GM21529 (cell line): ENCODE results near the gene TGM2.
"Not testable (repeated sequence)": the region's sequence is repeated elsewhere in the genome, so short reads cannot be mapped to it uniquely, and the experiment has no call there.

Experiments used
- ATAC-seq: cut with Tn5 transposase; IDR thresholded peaks from one replicate; pipeline ENCODE4 v1.9.1; 2021; ENCODE audit not compliant: unreplicated experiment

The TGM2 gene

DNA sequence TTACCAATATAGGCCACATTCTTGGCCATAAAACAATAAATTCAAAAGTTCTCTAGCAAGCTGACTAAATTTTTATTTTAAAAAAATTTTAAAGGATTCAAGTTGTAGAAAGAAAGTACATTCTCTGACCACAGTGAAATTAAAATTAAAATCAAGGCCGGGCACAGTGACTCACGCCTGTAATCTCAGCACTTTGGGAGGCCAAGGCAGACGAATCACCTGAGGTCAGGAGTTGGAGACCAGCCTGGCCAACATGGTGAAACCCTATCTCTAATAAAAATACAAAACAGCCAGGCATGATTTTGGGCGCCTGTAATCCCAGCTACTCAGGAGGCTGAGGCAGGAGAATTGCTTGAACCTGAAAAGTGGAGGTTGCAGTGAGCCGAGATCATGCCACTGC lies 62.9 kb downstream of the TGM2 start:
- ATAC-seq = not testable (repeated sequence)

DNA sequence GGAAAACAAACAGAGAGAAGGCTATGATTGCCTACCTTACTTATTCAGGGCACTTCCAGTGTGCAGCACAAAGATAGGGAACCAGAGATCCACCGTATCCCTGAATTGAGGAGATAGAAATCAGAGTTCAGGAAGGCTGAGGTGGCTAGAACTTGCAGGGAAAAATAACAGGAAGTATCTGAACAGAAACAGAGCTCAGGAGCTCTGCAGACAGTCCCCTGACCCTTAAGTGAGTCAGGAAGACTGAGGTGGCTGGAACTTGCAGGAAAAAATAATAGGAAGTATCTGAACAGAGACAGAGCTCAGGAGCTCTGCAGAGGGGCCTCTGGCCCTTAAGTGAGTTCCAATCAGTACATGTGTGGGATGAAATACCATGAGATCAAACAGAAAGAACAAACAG lies 66.1 kb downstream of the TGM2 start:
- ATAC-seq = no peak

- ATAC-seq = no peak
Measured at GRCh38 chr20:38095017-38095686, 69.9 kb downstream of the TGM2 start.

DNA sequence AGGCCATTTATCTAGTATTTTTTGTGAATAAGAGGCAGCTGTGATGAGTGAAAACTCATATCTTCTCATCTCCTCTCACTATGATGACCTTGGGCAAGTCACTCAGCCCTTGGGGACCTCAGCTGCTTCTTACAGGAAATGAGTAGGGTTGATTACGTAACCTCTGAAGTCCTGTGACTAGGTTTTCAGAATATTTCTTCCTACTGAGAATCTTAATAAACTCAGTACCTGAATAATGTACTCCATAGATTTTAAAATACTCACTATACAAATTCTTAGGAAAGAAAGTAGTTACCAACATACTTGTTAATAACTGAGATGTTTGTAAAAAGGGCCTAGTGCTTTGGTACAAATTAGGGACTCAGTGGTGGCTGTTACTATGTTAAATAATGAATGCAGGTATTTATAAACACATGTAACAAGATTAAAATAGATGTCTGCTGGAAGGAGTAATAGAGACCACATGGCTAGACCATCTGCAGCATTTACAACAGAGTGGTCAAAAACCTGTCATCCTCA lies 70.6 kb downstream of the TGM2 start:
- ATAC-seq = peak; percentile 54

GRCh38 chr20:38093641-38094077 lies 71.4 kb downstream of the TGM2 start:
- no peak for ATAC-seq

GRCh38 chr20:38092915-38093314 lies 72.2 kb downstream of the TGM2 start:
- no peak for ATAC-seq

- no peak for ATAC-seq
Measured at GRCh38 chr20:38092260-38092857, 72.7 kb downstream of the TGM2 start.

DNA sequence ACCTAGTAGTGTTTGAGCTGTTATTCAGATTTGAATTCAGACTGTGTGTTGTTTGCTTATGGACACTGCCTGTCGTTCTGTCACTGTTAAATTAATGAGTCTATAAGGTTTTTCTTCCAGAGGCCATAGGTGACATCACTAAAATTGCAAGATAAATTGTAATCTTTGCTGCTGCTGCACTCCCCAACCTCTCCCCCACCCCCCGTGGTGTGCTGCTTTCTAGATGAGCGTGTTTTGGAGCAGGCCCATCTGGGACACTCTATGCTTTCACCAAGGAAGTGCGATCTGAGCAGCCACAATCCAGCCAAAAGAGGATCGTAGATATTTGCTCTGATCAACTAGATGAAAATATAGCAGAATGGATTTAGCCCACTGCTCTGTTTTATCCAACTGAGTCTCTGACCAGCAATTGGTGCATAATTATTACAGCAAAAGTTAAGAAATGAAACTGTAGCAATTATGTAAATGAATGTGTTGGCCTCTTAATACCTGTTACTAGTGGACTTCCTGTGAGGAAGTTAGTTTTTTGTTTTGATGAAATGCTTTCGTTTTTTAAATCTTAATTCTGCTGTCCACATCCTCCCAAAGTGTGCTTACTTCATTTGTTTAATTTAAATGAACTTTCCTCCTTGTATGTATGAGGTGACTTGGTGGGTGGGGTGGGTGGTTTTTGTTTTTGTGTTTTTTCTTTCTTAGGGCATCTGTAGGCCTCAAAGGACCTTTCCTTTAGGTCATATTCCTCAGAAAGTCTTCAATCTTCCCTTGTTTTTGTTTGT lies 73.4 kb downstream of the TGM2 start:
- peak; percentile 32 for ATAC-seq

GRCh38 chr20:38090061-38090460 lies 75.0 kb downstream of the TGM2 start:
- ATAC-seq = no peak

DNA sequence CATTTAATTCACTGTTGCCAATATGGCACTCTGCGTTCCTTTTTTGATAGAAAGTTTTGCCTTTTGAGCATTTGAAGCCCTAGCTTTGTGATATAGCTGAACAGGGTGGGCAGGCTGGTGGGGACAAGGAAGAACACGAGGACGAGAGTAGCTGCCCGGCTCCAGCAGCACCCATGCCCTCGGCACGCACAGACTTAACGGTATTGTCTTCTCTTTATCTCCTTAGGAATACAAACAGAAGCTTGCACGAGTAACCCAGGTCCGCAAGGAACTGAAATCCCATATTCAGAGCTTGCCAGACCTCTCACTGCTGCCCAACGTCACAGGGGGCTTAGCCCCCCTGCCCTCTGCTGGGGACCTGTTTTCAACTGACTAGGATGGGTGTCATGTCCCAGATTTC lies 75.6 kb downstream of the TGM2 start:
- no peak for ATAC-seq

DNA sequence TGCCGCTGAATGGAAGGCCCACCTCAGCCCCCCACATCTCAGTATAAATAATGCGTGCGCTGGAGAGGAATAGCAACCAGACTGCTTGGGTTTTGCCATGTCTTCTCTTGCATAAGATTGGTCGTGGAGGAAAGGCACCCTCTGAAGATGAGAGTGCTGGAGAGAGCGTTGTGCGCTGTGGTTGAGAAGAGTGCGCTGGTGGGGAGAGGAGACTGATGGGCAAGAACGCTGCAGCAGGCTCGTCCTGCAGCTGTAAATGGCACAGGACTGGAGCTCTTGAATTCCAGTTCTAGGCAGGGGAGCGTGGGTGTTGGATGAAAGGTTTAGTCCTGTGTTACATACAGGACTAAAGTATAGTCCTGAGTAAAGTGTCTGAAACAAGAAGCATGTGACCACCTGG lies 80.0 kb downstream of the TGM2 start:
- ATAC-seq = no peak

- no peak for ATAC-seq
Measured at GRCh38 chr20:38084425-38084951, 80.6 kb downstream of the TGM2 start.

- no peak for ATAC-seq
Measured at GRCh38 chr20:38083338-38084048, 81.6 kb downstream of the TGM2 start.

- ATAC-seq = no peak
Measured at GRCh38 chr20:38082894-38083293, 82.2 kb downstream of the TGM2 start.

GRCh38 chr20:38081575-38081974 lies 83.5 kb downstream of the TGM2 start:
- no peak for ATAC-seq

DNA sequence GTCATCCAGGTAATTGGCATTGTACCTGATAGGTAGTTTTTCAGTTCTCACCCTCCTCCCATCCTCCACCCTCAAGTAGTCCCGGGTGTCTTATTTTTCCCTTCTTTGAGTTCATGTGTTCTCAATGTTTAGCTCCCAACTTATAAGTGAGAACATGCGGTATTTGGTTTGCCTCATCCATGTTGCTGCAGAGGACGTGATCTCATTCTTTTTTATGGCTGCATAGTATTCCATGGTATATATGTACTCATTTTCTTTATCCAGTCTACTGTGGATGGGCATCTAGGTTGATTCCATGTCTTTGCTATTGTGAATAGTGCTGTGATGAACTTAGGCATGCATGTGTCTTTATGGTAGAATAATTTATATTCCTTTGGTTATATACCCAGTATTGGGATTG lies 85.7 kb downstream of the TGM2 start:
- ATAC-seq = no peak

GRCh38 chr20:38078084-38078483 lies 87.0 kb downstream of the TGM2 start:
- ATAC-seq = no peak
